ENCODE measurements around the gene KCND3. TPM values are rescaled to one million over a fixed set of nuclear protein-coding genes. Genes with fewer than 3 reads are reported as not detected.

KCND3 gene
- total and polyA plus RNA-seq, 2 donors (not counting 3 experiments of a cell fraction or from before 2014, with no cell fraction given): 0.03 TPM; not detected in 1

GRCh38 chr1:111863401-111863800 lies 126.1 kb downstream of the KCND3 start:
- no peak for FAIRE-seq
- no peaks in the 10 kb centered on the region for H3K4me1 ChIP-seq (ENCODE audit: control insufficient read depth, extremely low read depth, insufficient read depth, low read length)
- DNase-seq (ENCODE audit: low read depth, low spot score): no peak
- BruUV-seq (replicated peaks): no TSS peak
- H3K9ac ChIP-seq (replicated peaks; ENCODE audit: extremely low read depth, insufficient read depth, low read length): no peak overlapping the region
- no peak overlapping the region for H3K27ac ChIP-seq (ENCODE audit: insufficient read depth, low read depth, low read length)
- intact Hi-C loops (cut with micrococcal nuclease): no loop called here
- no peaks in the 10 kb centered on the region for H3K36me3 ChIP-seq (ENCODE audit: control insufficient read depth in 2 of 2, extremely low read depth in 1 of 2, insufficient read depth in 2 of 2, low read length in 2 of 2)
- H3K9me1 ChIP-seq (replicated peaks; ENCODE audit: control insufficient read depth, extremely low read depth, insufficient read depth, low read length): no peaks in the 10 kb centered on the region
- H3K4me3 ChIP-seq (replicated peaks in 1 of 3; ENCODE audit: insufficient read depth in 1 of 3, low read depth in 1 of 3, low read length in 3 of 3): no peak overlapping the region
- ChIA-PET POLR2A (no interaction called here), CTCF (no interaction called here)
- no peak overlapping the region for H3K4me2 ChIP-seq (ENCODE audit: insufficient read depth, low read length)
- no peaks in the 10 kb centered on the region for H3K9me3 ChIP-seq (replicated peaks; ENCODE audit: control insufficient read depth, insufficient read depth, low read length)
- H3K79me2 ChIP-seq (ENCODE audit: control insufficient read depth, insufficient read depth, low read length): no peaks in the 10 kb centered on the region
- H4K20me1 ChIP-seq (replicated peaks; ENCODE audit: control insufficient read depth, extremely low read depth, insufficient read depth, low read length): no peaks in the 10 kb centered on the region
- dilution Hi-C loops (cut with MboI; ENCODE audit: extremely low pct_ligation_motif_present, low sequenced_read_pairs): no loop called here
- H3K27me3 ChIP-seq (ENCODE audit: control insufficient read depth in 2 of 2, insufficient read depth in 2 of 2, low read length in 2 of 2): no peaks in the 10 kb centered on the region
- H2AFZ ChIP-seq (ENCODE audit: low read depth, low read length): no peak overlapping the region
- no peak for TF ChIP-seq EZH2 (IDR thresholded peaks at IDR 0.05; ENCODE audit: borderline replicate concordance, low read depth, low read length, severe bottlenecking)
- TF ChIP-seq MYC (IDR thresholded peaks at IDR 0.05; ENCODE audit: low read depth, low read length): no peak
- no peak for TF ChIP-seq POLR2A (IDR thresholded peaks at IDR 0.05; ENCODE audit: low read depth, low read length)
- TF ChIP-seq MAX (IDR thresholded peaks at IDR 0.05; ENCODE audit: insufficient read depth, insufficient read length): no peak
- no peak for TF ChIP-seq CTCF (IDR thresholded peaks at IDR 0.05; ENCODE audit: extremely low read depth in 1 of 2, insufficient read depth in 1 of 2, low read depth in 1 of 2, low read length in 2 of 2)
- TF ChIP-seq JUN (IDR thresholded peaks at IDR 0.05; ENCODE audit: borderline replicate concordance, insufficient read depth, insufficient read length, low read depth): no peak
- TF ChIP-seq GATA2 (IDR thresholded peaks at IDR 0.05; ENCODE audit: insufficient read depth, insufficient read length, low read depth, low read length): no peak
- no peak for TF ChIP-seq FOS (IDR thresholded peaks at IDR 0.05; ENCODE audit: borderline replicate concordance, insufficient read depth, low read length)
- TF ChIP-seq POLR2AphosphoS5 (IDR thresholded peaks at IDR 0.05; ENCODE audit: insufficient read depth, low read depth, low read length): no peak

Data from endothelial cell of umbilical vein (primary cell).